Raji (cell line): ENCODE data around the gene CSNK2A2.

Experiments
- POLR2A ChIP-seq: IDR thresholded peaks from 2 replicates; pipeline ENCODE4 v1.6.1; 2011; ENCODE audit warnings: low read depth, low read length, control low read depth; ENCODE audit not compliant: insufficient read depth

The CSNK2A2 gene

DNA sequence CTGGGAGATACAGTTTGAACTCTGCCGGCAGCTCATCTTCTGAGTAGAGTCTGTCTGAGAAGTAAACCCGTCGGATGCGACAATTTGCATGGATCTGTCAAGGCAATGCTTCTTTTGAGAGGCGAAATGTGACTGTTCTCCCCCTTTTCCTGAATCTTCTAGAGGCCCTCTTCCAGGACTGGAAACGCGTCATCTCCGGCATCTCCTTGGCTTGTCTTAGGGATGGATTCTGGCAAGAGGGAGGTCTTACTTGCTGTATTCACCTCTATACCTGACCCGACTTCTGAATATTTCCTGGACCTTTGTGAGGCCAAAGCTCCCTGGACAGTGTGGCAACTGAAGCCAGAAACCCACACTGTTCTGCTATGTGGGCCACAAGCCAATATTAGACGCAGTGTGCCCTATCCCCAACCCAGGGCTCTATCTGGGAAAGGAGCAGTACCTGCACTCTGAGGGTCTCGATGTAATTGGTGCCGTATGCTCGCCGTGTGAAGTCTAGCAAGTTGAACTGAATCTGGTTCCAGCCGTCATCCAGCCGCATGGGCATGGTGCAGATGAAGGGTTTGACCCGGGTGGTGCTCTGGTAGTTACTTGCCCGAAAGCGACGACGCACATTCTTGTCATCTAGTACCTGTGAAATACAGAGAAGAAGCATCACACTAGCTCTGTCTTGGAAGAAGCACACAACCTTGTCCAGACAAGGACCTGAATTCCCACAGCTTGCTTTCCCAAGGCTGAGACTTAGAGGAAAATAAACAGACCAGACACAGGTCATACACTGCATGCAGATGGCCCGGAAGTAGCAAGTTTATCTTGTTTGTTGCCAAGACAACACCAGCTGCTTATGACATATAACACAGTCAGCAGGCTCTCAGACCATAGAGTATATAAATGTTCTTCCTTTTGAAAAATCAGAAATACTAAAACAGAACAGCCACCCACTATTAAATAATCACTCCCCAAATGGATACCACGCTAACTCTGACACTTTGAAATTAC, 82.8 kb downstream of the CSNK2A2 start:
- no peak for TF ChIP-seq POLR2A

DNA sequence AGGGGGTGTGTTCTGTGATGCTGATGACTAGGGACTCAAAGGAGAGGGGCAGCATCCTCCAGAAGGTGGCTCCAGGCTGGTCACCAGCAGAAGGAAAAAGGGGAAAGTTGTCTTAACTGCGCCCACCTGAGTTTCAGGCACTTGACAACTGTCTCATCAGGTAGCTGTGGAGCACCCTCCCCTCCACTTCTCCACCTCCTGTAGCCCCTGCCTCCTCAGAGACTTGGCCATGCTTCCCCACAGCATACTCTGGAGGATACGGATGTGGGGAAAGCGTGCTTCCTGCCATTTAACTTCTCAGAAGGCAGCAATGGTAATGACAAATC, 86.6 kb downstream of the CSNK2A2 start:
- TF ChIP-seq POLR2A, result no peak

DNA sequence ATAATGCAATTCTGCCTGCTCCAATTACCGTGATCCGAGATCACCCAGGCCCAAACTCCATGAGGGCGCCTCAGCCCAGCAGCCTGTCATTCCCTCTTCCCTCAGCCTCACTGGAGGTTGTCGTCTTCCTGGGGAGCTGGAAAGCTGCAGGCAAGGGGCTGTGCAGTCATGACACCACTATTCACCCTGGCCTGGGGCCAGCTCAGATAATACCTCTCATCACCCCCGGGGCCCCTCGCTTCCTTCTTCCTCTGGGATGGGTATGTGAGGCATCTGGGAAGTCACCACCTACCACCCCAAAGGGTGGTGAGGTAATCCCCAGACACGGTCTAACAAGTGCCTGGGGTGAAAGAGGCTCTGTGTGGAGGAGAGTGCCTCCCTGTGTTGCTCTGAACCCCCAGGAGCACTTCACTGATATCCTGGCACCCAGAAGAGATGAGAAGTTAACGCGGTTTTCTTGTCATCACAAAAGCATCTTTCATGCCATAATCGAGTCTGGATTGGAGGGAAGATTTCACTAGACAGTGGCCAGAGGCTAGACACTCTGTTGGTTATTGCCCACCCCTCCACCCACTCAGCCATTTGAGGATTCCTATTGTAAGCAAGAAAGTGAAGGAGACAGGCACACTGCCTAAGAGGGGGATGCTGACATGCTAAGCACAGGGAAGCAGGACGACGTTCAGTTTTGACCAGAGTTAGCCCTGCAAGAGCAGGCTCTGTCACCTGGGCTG, 87.2 kb downstream of the CSNK2A2 start:
- no peak for TF ChIP-seq POLR2A

DNA sequence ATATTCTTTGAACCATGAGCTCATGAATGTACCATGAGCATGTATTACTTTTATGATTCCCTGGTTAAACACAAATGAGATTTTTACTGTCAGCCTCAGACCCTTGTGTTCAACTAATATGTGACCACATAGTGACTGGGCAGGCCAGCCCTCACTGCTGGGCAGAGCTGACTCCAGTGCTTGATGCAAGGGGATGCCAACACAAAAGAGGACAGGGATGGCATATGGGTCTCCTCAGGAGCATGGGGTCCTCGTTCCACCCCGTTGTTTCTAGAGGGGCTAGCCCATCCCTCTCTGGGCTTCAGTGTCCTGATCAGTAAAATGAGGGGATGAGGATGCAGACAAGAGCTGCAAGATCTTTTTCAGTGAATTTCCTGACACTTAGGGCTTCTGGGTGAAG, 88.0 kb downstream of the CSNK2A2 start:
- TF ChIP-seq POLR2A, result no peak

DNA sequence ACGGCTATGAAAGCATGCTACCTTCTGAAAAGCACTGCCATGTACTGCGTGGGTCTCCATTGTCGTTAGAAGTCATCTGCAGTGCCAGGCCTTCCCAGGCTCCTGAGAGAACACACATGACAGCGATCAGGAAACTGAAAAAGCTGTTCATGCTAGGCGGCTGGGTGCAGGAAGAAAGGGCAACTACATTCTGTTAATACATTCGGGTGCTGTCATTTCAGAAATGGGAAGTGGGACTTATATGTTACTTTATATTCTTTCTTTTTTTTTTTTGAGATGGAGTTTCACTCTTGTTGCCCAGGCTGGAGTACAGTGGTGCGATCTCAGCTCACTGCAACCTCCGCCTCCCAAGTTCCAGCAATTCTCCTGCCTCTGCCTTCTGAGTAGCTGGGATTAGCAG, 88.6 kb downstream of the CSNK2A2 start:
- no peak for TF ChIP-seq POLR2A
